Fibroblast of lung (primary cell): ENCODE data around the gene MIER2. TPM values are rescaled to one million over a fixed set of nuclear protein-coding genes. Genes with fewer than 3 reads are reported as not detected.

Experiments used
- DNase-seq, 2 donors: peaks; one replicate each; pipeline versions ENCODE4 v3.0.0 to v3.0.0-alpha.2; 2010; ENCODE audit warnings: low read depth in 2 of 2
- H2AFZ ChIP-seq: 2 replicates; pipeline ENCODE4 v1.5.1; 2012; ENCODE audit warnings: low read length, control low read depth, inconsistent platforms
- H3K27ac ChIP-seq: 2 replicates; pipeline ENCODE4 v1.5.1; 2011; ENCODE audit warnings: low read length, control low read depth; ENCODE audit not compliant: insufficient read depth
- H3K27me3 ChIP-seq: 2 replicates; pipeline ENCODE4 v1.5.1; 2011; ENCODE audit warnings: mild to moderate bottlenecking, low read length; ENCODE audit not compliant: control insufficient read depth, insufficient read depth
- H3K36me3 ChIP-seq: 2 replicates; pipeline ENCODE4 v1.5.1; 2011; ENCODE audit warnings: low read length; ENCODE audit not compliant: control insufficient read depth, insufficient read depth
- H3K4me1 ChIP-seq: 2 replicates; pipeline ENCODE4 v1.5.1; 2011; ENCODE audit warnings: low read length; ENCODE audit not compliant: control insufficient read depth, insufficient read depth; ENCODE audit errors: extremely low read depth
- H3K4me2 ChIP-seq: 2 replicates; pipeline ENCODE4 v1.5.1; 2011; ENCODE audit warnings: low read length, control low read depth; ENCODE audit not compliant: insufficient read depth; ENCODE audit errors: extremely low read depth
- H3K4me3 ChIP-seq, 4 experiments: fragments of 200-600 bp in 1 of 4; sonication (generic) in 1 of 4; replicated peaks in 1 of 4; 2 replicates each; pipeline ENCODE4 v1.5.1; 2011 to 2016; ENCODE audit warnings: low read length in 4 of 4, low read depth in 3 of 4, mild to moderate bottlenecking in 3 of 4, control low read depth in 2 of 4, inconsistent platforms in 1 of 4, mixed read lengths in 1 of 4; ENCODE audit not compliant: insufficient read depth in 1 of 4; ENCODE audit errors: control extremely low read depth in 1 of 4
- H3K79me2 ChIP-seq: 2 replicates; pipeline ENCODE4 v1.5.1; 2012; ENCODE audit warnings: mild to moderate bottlenecking, low read length, inconsistent platforms; ENCODE audit not compliant: control insufficient read depth, insufficient read depth
- H3K9ac ChIP-seq: 2 replicates; pipeline ENCODE4 v1.5.1; 2011; ENCODE audit warnings: mild to moderate bottlenecking, low read length, control low read depth; ENCODE audit not compliant: insufficient read depth
- H3K9me3 ChIP-seq: 2 replicates; pipeline ENCODE4 v1.5.1; 2012; ENCODE audit warnings: low read depth, low read length; ENCODE audit not compliant: control insufficient read depth, insufficient read depth
- H4K20me1 ChIP-seq: 2 replicates; pipeline ENCODE4 v1.5.1; 2011; ENCODE audit warnings: low read length; ENCODE audit not compliant: control insufficient read depth, insufficient read depth; ENCODE audit errors: extremely low read depth
- EZH2 ChIP-seq: IDR thresholded peaks from 2 replicates; pipeline ENCODE4 v1.5.1; 2012; ENCODE audit warnings: low read length, control low read depth, mild to moderate bottlenecking; ENCODE audit errors: missing control alignments
- polyA plus RNA-seq, 2 donors: library from polyadenylated mRNA; depleted of rRNA in 1 of 2; stranded (reverse) in 1 of 2; unstranded in 1 of 2; fragments of >200 nt; gene quantifications; 2 replicates each; pipeline ENCODE4 v1.2.1, GENCODE V29; 2011 to 2012; ENCODE audit warnings: missing spikeins in 1 of 2
- total RNA-seq: library from RNA; depleted of rRNA; stranded (reverse); fragments of >200 nt; gene quantifications from 2 replicates; pipeline ENCODE4 v1.2.1, GENCODE V29; 2014
- TF ChIP-seq, protein P1 (sequence below), 2 donors: IDR thresholded peaks in 1 of 2; conservative IDR thresholded peaks in 1 of 2; 1 replicate in 1 of 2; 2 replicates in 1 of 2; pipeline ENCODE4 v1.5.1; 2011 to 2012; ENCODE audit warnings: low read length in 2 of 2, control low read depth in 1 of 2, inconsistent platforms in 1 of 2, low read depth in 1 of 2, mild to moderate bottlenecking in 1 of 2

The MIER2 gene
- total and polyA plus RNA-seq, 2 donors (not counting 1 experiment from before 2014, with no cell fraction given): 13.7 to 20.6 TPM

DNA sequence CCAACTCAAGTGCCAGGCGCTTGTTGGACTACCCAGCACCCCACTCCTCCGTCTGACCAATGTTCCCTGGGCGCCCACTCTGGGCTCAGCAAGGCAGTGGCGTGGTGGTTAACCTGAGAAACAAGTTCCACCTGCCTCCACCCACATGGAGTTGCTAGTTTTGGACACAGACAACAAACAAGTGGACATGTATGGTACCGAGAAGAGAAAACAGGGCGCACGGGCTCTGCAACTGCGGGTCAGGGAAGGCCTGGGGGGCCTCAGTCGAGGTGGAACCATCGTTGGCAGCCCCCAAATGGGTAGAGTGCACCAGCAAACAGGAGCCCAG, 2.5 kb downstream of the MIER2 start:
- H3K4me3 ChIP-seq: peak overlapping the region in 3 of 4 experiments; percentile 4 to 77 (median 7)
- peaks cover 64% of the 10 kb centered on the region for H3K79me2 ChIP-seq
- H3K36me3 ChIP-seq: peaks cover 7% of the 10 kb centered on the region
- TF ChIP-seq EZH2: no peak
- TF ChIP-seq, protein P1, sequence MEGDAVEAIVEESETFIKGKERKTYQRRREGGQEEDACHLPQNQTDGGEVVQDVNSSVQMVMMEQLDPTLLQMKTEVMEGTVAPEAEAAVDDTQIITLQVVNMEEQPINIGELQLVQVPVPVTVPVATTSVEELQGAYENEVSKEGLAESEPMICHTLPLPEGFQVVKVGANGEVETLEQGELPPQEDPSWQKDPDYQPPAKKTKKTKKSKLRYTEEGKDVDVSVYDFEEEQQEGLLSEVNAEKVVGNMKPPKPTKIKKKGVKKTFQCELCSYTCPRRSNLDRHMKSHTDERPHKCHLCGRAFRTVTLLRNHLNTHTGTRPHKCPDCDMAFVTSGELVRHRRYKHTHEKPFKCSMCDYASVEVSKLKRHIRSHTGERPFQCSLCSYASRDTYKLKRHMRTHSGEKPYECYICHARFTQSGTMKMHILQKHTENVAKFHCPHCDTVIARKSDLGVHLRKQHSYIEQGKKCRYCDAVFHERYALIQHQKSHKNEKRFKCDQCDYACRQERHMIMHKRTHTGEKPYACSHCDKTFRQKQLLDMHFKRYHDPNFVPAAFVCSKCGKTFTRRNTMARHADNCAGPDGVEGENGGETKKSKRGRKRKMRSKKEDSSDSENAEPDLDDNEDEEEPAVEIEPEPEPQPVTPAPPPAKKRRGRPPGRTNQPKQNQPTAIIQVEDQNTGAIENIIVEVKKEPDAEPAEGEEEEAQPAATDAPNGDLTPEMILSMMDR (conservative IDR thresholded peaks at IDR 0.05 in 1 of 2, IDR thresholded peaks at IDR 0.05 in 1 of 2; ENCODE audit: low read depth in 1 of 2, low read length in 2 of 2): no peak
- peaks cover 7% of the 10 kb centered on the region for H3K4me1 ChIP-seq
- DNase-seq: no peak
- H3K9me3 ChIP-seq: no peaks in the 10 kb centered on the region
- no peaks in the 10 kb centered on the region for H3K27me3 ChIP-seq
- H3K4me2 ChIP-seq: peak overlapping the region; percentile 86
- no peak overlapping the region for H2AFZ ChIP-seq
- H3K27ac ChIP-seq: peak overlapping the region; percentile 39
- no peaks in the 10 kb centered on the region for H4K20me1 ChIP-seq
- no peak overlapping the region for H3K9ac ChIP-seq

DNA sequence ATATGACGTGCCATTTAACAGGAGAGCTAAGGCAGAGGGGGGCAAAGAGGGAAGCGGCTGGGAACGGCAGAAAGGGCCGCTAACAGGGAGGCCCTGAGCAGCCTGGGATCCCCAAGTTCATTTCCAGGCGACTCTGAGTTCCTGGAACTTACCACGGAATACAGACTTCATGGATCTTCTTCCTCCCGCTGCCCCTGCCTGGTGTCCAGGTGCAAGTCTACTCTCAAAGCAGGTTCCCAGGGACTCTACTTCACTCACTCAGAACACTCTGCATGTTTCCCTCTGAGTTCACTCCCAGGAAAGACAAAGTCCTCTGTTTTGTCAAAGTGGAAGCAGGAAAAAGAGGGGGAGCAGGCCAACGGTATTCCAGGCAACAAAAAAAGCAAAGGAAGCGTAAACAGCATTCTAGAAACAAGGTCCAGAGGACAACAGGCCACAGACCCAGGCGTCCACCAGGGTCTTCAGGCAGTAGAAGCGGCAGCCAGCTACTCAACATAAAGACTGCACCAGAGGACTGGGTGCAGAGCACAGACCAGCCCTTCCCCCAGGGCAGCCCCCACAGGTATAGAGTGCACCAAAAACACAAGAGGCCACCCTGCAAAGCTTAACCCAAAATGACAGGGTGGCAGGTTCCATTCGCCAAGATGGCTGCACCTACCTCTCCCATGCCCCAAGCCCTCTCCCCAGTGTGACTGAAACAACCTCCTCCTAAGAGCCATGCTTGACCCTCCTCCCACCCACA, 3.0 kb downstream of the MIER2 start:
- TF ChIP-seq, protein P1 (conservative IDR thresholded peaks at IDR 0.05 in 1 of 2, IDR thresholded peaks at IDR 0.05 in 1 of 2; ENCODE audit: low read depth in 1 of 2, low read length in 2 of 2): no peak
- TF ChIP-seq EZH2: no peak
- H2AFZ ChIP-seq: no peak overlapping the region
- no peak overlapping the region for H3K27ac ChIP-seq
- no peaks in the 10 kb centered on the region for H4K20me1 ChIP-seq
- peak overlapping the region; percentile 86 for H3K4me2 ChIP-seq
- H3K4me3 ChIP-seq: peak overlapping the region in 1 of 4 experiments; percentile 77
- no peak for DNase-seq
- peaks cover 67% of the 10 kb centered on the region for H3K79me2 ChIP-seq
- peaks cover 7% of the 10 kb centered on the region for H3K4me1 ChIP-seq
- H3K9me3 ChIP-seq: no peaks in the 10 kb centered on the region
- no peak overlapping the region for H3K9ac ChIP-seq
- no peaks in the 10 kb centered on the region for H3K27me3 ChIP-seq
- H3K36me3 ChIP-seq: peaks cover 7% of the 10 kb centered on the region

GRCh38 chr19:340620-341385, 3.8 kb downstream of the MIER2 start:
- no peak overlapping the region for H2AFZ ChIP-seq

More at GRCh38 chr19:340620-341385, 3.8 kb downstream of the MIER2 start:
- Histone ChIP-seq H4K20me1 (no peaks in the 10 kb centered on the region), H3K27ac (no peak overlapping the region), H3K4me2 (peak overlapping the region; percentile 51), H3K9ac (no peak overlapping the region), H3K27me3 (no peaks in the 10 kb centered on the region), H3K4me1 (peaks cover 7% of the 10 kb centered on the region), H3K79me2 (peaks cover 74% of the 10 kb centered on the region), H3K36me3 (peaks cover 7% of the 10 kb centered on the region), H3K4me3 (no peak overlapping the region), H3K9me3 (no peaks in the 10 kb centered on the region)
- DNase-seq: no peak
- no peak for TF ChIP-seq EZH2
- TF ChIP-seq, protein P1 (conservative IDR thresholded peaks at IDR 0.05 in 1 of 2, IDR thresholded peaks at IDR 0.05 in 1 of 2; ENCODE audit: low read depth in 1 of 2, low read length in 2 of 2): no peak
